ENCODE results near the gene TNFRSF14.

GRCh38 chr1:2592672-2593071 is 36.5 kb downstream of the TNFRSF14 start:
- TF ChIP-seq GATA2 (IDR thresholded peaks at IDR 0.05; ENCODE audit: low read depth, low read length) (no peak), GATA3 (IDR thresholded peaks at IDR 0.05; ENCODE audit: low read depth, low read length) (no peak)
